Activated T-helper 17 cell treated with anti-CD3 and anti-CD28 coated beads, Interleukin-2, amount 50 U/mL, for 72 hours (primary cell): ENCODE data around the gene OCSTAMP. TPM values are rescaled to one million over a fixed set of nuclear protein-coding genes. Genes with fewer than 3 reads are reported as not detected.

Experiments
- ATAC-seq: fragments of 150-1000 bp; cut with Tn5 transposase; replicated peaks from 2 replicates; pipeline ENCODE4 v1.10.0; 2021; ENCODE audit warnings: mild to moderate bottlenecking, moderate library complexity
- H3K27ac Mint-ChIP-seq: one replicate; pipeline ENCODE4 v1.8.0; 2022; ENCODE audit warnings: mixed read lengths
- H3K27me3 Mint-ChIP-seq: one replicate; pipeline ENCODE4 v1.8.0; 2022; ENCODE audit warnings: mixed read lengths
- H3K36me3 Mint-ChIP-seq: one replicate; pipeline ENCODE4 v1.8.0; 2022; ENCODE audit warnings: low read depth, mild to moderate bottlenecking, mixed read lengths
- H3K4me1 Mint-ChIP-seq: one replicate; pipeline ENCODE4 v1.8.0; 2022; ENCODE audit warnings: mixed read lengths
- H3K4me3 Mint-ChIP-seq: one replicate; pipeline ENCODE4 v1.8.0; 2022; ENCODE audit warnings: mild to moderate bottlenecking, mixed read lengths
- H3K9me3 Mint-ChIP-seq: one replicate; pipeline ENCODE4 v1.8.0; 2022; ENCODE audit warnings: mixed read lengths
- total RNA-seq, 2 donors: library from RNA; stranded (reverse); gene quantifications; one replicate each; pipeline ENCODE4 v1.2.3, GENCODE V29; 2022

Gene OCSTAMP
- total RNA-seq, 2 donors from 2014 or later: 0.11 to 1.1 TPM

- Mint-ChIP-seq H3K9me3 (no peaks in the 10 kb centered on the region), H3K27ac (no peak overlapping the region), H3K4me1 (no peaks in the 10 kb centered on the region), H3K27me3 (peaks cover 4% of the 10 kb centered on the region), H3K4me3 (no peak overlapping the region), H3K36me3 (no peaks in the 10 kb centered on the region)
- ATAC-seq: no peak
These were observed 30.3 kb upstream of the OCSTAMP start for GRCh38 chr20:46580613-46581205.

- ATAC-seq: no peak
- Mint-ChIP-seq H3K9me3 (no peaks in the 10 kb centered on the region), H3K4me3 (no peak overlapping the region), H3K27me3 (peaks cover 4% of the 10 kb centered on the region), H3K27ac (no peak overlapping the region), H3K36me3 (no peaks in the 10 kb centered on the region), H3K4me1 (no peaks in the 10 kb centered on the region)
These were observed 28.3 kb upstream of the OCSTAMP start for GRCh38 chr20:46578745-46579144.

GRCh38 chr20:46576774-46577395 is 26.4 kb upstream of the OCSTAMP start:
- Mint-ChIP-seq H3K27me3 (peaks cover 7% of the 10 kb centered on the region), H3K4me1 (no peaks in the 10 kb centered on the region), H3K27ac (no peak overlapping the region), H3K36me3 (no peaks in the 10 kb centered on the region), H3K9me3 (no peaks in the 10 kb centered on the region), H3K4me3 (no peak overlapping the region)
- ATAC-seq: no peak

- H3K27ac Mint-ChIP-seq: no peak overlapping the region
- H3K4me1 Mint-ChIP-seq: no peaks in the 10 kb centered on the region
- H3K9me3 Mint-ChIP-seq: no peaks in the 10 kb centered on the region
- ATAC-seq: peak; percentile 77
- no peaks in the 10 kb centered on the region for H3K36me3 Mint-ChIP-seq
- H3K4me3 Mint-ChIP-seq: no peak overlapping the region
- peaks cover 9% of the 10 kb centered on the region for H3K27me3 Mint-ChIP-seq
These were observed 25.5 kb upstream of the OCSTAMP start for GRCh38 chr20:46575937-46576461.

- Mint-ChIP-seq H3K4me3 (no peak overlapping the region), H3K27me3 (peaks cover 9% of the 10 kb centered on the region), H3K4me1 (no peaks in the 10 kb centered on the region), H3K9me3 (no peaks in the 10 kb centered on the region), H3K27ac (no peak overlapping the region), H3K36me3 (no peaks in the 10 kb centered on the region)
- no peak for ATAC-seq
These were observed 24.9 kb upstream of the OCSTAMP start for GRCh38 chr20:46575394-46575793.

GRCh38 chr20:46573788-46574584 is 23.5 kb upstream of the OCSTAMP start:
- H3K4me1 Mint-ChIP-seq: no peaks in the 10 kb centered on the region
- H3K27ac Mint-ChIP-seq: no peak overlapping the region
- ATAC-seq: peak; percentile 16
- H3K27me3 Mint-ChIP-seq: peaks cover 9% of the 10 kb centered on the region
- no peak overlapping the region for H3K4me3 Mint-ChIP-seq
- no peaks in the 10 kb centered on the region for H3K36me3 Mint-ChIP-seq
- no peaks in the 10 kb centered on the region for H3K9me3 Mint-ChIP-seq

- no peaks in the 10 kb centered on the region for H3K36me3 Mint-ChIP-seq
These were observed 22.8 kb upstream of the OCSTAMP start for GRCh38 chr20:46573234-46573633.

GRCh38 chr20:46572790-46573189 is 22.3 kb upstream of the OCSTAMP start:
- Mint-ChIP-seq H3K4me3 (no peak overlapping the region), H3K27ac (no peak overlapping the region), H3K9me3 (no peaks in the 10 kb centered on the region), H3K4me1 (no peaks in the 10 kb centered on the region), H3K36me3 (no peaks in the 10 kb centered on the region), H3K27me3 (peaks cover 9% of the 10 kb centered on the region)
- no peak for ATAC-seq

More at GRCh38 chr20:46573234-46573633, 22.8 kb upstream of the OCSTAMP start:
- Mint-ChIP-seq H3K4me1 (no peaks in the 10 kb centered on the region), H3K4me3 (no peak overlapping the region), H3K9me3 (no peaks in the 10 kb centered on the region), H3K27ac (no peak overlapping the region), H3K27me3 (peaks cover 9% of the 10 kb centered on the region)
- ATAC-seq: no peak

GRCh38 chr20:46572153-46572552 is 21.7 kb upstream of the OCSTAMP start:
- Mint-ChIP-seq H3K4me3 (no peak overlapping the region), H3K27ac (no peak overlapping the region), H3K9me3 (no peaks in the 10 kb centered on the region), H3K4me1 (no peaks in the 10 kb centered on the region), H3K36me3 (no peaks in the 10 kb centered on the region), H3K27me3 (peaks cover 14% of the 10 kb centered on the region)
- no peak for ATAC-seq

GRCh38 chr20:46571418-46571817 is 21.0 kb upstream of the OCSTAMP start:
- Mint-ChIP-seq H3K4me3 (no peak overlapping the region), H3K9me3 (no peaks in the 10 kb centered on the region), H3K27ac (no peak overlapping the region), H3K4me1 (no peaks in the 10 kb centered on the region), H3K27me3 (peaks cover 14% of the 10 kb centered on the region), H3K36me3 (no peaks in the 10 kb centered on the region)
- no peak for ATAC-seq

GRCh38 chr20:46570956-46571355 is 20.5 kb upstream of the OCSTAMP start:
- H3K27ac Mint-ChIP-seq: no peak overlapping the region
- no peak overlapping the region for H3K4me3 Mint-ChIP-seq
- H3K27me3 Mint-ChIP-seq: peaks cover 14% of the 10 kb centered on the region
- H3K4me1 Mint-ChIP-seq: no peaks in the 10 kb centered on the region
- no peak for ATAC-seq
- no peaks in the 10 kb centered on the region for H3K36me3 Mint-ChIP-seq
- no peaks in the 10 kb centered on the region for H3K9me3 Mint-ChIP-seq

GRCh38 chr20:46569961-46570360 is 19.5 kb upstream of the OCSTAMP start:
- H3K4me3 Mint-ChIP-seq: no peak overlapping the region

GRCh38 chr20:46568570-46569129 is 18.2 kb upstream of the OCSTAMP start:
- no peaks in the 10 kb centered on the region for H3K36me3 Mint-ChIP-seq
- H3K4me1 Mint-ChIP-seq: no peaks in the 10 kb centered on the region
- H3K27ac Mint-ChIP-seq: no peak overlapping the region
- H3K4me3 Mint-ChIP-seq: no peak overlapping the region
- no peaks in the 10 kb centered on the region for H3K9me3 Mint-ChIP-seq
- ATAC-seq: no peak
- peaks cover 17% of the 10 kb centered on the region for H3K27me3 Mint-ChIP-seq

More at GRCh38 chr20:46569961-46570360, 19.5 kb upstream of the OCSTAMP start:
- ATAC-seq: no peak
- no peaks in the 10 kb centered on the region for H3K9me3 Mint-ChIP-seq
- H3K27me3 Mint-ChIP-seq: peaks cover 17% of the 10 kb centered on the region
- H3K27ac Mint-ChIP-seq: no peak overlapping the region
- H3K4me1 Mint-ChIP-seq: no peaks in the 10 kb centered on the region
- H3K36me3 Mint-ChIP-seq: no peaks in the 10 kb centered on the region

- Mint-ChIP-seq H3K36me3 (no peaks in the 10 kb centered on the region), H3K27ac (no peak overlapping the region), H3K27me3 (peaks cover 9% of the 10 kb centered on the region), H3K4me1 (no peaks in the 10 kb centered on the region), H3K9me3 (no peaks in the 10 kb centered on the region), H3K4me3 (no peak overlapping the region)
- no peak for ATAC-seq
These were observed 15.7 kb upstream of the OCSTAMP start for GRCh38 chr20:46566125-46566524.
